SU-DHL-6 (cell line): ENCODE data around the gene EEPD1.

Experiments used
- EZH2phosphoT487 ChIP-seq: fragments of 200-600 bp; sonication (generic), shearing (Covaris generic); conservative IDR thresholded peaks from 2 replicates; pipeline ENCODE4 v1.6.1; 2018; ENCODE audit warnings: mild to moderate bottlenecking, antibody characterized with exemption, low read length, moderate library complexity, mixed read lengths
- TF ChIP-seq, protein P1 (sequence below): fragments of 200-600 bp; sonication (generic); IDR thresholded peaks from one replicate; pipeline ENCODE4 v1.5.1; 2017; ENCODE audit warnings: antibody characterized with exemption, mild to moderate bottlenecking, low read length, moderate library complexity; ENCODE audit not compliant: insufficient read depth, poor library complexity, severe bottlenecking

GRCh38 chr7:36141351-36141750 lies 11.7 kb upstream of the EEPD1 start:
- TF ChIP-seq, protein P1, sequence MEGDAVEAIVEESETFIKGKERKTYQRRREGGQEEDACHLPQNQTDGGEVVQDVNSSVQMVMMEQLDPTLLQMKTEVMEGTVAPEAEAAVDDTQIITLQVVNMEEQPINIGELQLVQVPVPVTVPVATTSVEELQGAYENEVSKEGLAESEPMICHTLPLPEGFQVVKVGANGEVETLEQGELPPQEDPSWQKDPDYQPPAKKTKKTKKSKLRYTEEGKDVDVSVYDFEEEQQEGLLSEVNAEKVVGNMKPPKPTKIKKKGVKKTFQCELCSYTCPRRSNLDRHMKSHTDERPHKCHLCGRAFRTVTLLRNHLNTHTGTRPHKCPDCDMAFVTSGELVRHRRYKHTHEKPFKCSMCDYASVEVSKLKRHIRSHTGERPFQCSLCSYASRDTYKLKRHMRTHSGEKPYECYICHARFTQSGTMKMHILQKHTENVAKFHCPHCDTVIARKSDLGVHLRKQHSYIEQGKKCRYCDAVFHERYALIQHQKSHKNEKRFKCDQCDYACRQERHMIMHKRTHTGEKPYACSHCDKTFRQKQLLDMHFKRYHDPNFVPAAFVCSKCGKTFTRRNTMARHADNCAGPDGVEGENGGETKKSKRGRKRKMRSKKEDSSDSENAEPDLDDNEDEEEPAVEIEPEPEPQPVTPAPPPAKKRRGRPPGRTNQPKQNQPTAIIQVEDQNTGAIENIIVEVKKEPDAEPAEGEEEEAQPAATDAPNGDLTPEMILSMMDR = no peak
- TF ChIP-seq EZH2phosphoT487 = no peak
